HG03439 (cell line): ENCODE results near the gene ZNF442.
"Not testable (repeated sequence)": the region's sequence is repeated elsewhere in the genome, so short reads cannot be mapped to it uniquely, and the experiment has no call there.

Source experiments
- ATAC-seq: cut with Tn5 transposase; IDR thresholded peaks from one replicate; pipeline ENCODE4 v1.9.1; 2021; ENCODE audit warnings: mild to moderate bottlenecking, moderate library complexity; ENCODE audit not compliant: unreplicated experiment

ZNF442 gene

GRCh38 chr19:12331211-12331941 is 34.1 kb downstream of the ZNF442 start:
- no peak for ATAC-seq

GRCh38 chr19:12330340-12330739 is 35.1 kb downstream of the ZNF442 start:
- ATAC-seq, result no peak

- no peak for ATAC-seq
These were observed 39.8 kb downstream of the ZNF442 start for GRCh38 chr19:12325690-12326089.

- no peak for ATAC-seq
These were observed 46.6 kb downstream of the ZNF442 start for GRCh38 chr19:12318782-12319413.

GRCh38 chr19:12314553-12314952 is 50.9 kb downstream of the ZNF442 start:
- no peak for ATAC-seq

GRCh38 chr19:12308891-12309290 is 56.6 kb downstream of the ZNF442 start:
- ATAC-seq, result not testable (repeated sequence)
